ENCODE data around the gene FAM162B.
"Not testable (repeated sequence)": the region's sequence is repeated elsewhere in the genome, so short reads cannot be mapped to it uniquely, and the experiment has no call there.

FAM162B gene

DNA sequence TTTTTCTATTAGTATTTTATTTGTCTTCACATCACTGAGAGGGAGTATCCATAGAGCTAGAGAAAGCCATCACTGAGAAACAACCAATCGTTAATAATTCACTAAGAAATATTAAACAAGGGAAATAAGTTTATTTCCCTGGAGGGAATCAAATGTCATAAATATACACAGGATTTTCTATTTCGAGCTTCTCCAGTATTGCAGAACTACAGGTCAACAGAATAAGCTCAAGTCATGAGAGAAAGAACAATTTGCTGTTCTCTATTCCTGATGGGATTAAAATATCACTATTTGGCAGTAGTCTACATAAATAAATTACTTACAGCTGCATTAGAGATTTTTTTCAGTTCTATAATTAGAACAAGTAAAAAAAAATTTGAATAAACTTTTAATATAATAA is 2.2 kb upstream of the FAM162B start:
- peaks cover 0 to 20% (median 15%) of the 10 kb centered on the region in 5 donors for H3K4me1 ChIP-seq (ENCODE audit: control insufficient read depth in 5 of 5, insufficient read depth in 5 of 5, low read length in 5 of 5)
- H3K27me3 ChIP-seq (ENCODE audit: control insufficient read depth in 5 of 5, insufficient read depth in 4 of 5, low read length in 5 of 5): peaks cover 4 to 23% (median 14%) of the 10 kb centered on the region in 5 donors
- H3K9ac ChIP-seq (ENCODE audit: low read length in 5 of 5): no peak overlapping the region
- H3K9me3 ChIP-seq (ENCODE audit: control insufficient read depth in 5 of 5, low read length in 5 of 5): no peaks in the 10 kb centered on the region
- no peak overlapping the region for H3K27ac ChIP-seq (ENCODE audit: low read depth, low read length)
- H3K36me3 ChIP-seq (ENCODE audit: control insufficient read depth in 5 of 5, insufficient read depth in 5 of 5, low read length in 5 of 5): no peaks in the 10 kb centered on the region
- H3K4me3 ChIP-seq (ENCODE audit: low read depth in 1 of 5, low read length in 5 of 5): no peak overlapping the region

DNA sequence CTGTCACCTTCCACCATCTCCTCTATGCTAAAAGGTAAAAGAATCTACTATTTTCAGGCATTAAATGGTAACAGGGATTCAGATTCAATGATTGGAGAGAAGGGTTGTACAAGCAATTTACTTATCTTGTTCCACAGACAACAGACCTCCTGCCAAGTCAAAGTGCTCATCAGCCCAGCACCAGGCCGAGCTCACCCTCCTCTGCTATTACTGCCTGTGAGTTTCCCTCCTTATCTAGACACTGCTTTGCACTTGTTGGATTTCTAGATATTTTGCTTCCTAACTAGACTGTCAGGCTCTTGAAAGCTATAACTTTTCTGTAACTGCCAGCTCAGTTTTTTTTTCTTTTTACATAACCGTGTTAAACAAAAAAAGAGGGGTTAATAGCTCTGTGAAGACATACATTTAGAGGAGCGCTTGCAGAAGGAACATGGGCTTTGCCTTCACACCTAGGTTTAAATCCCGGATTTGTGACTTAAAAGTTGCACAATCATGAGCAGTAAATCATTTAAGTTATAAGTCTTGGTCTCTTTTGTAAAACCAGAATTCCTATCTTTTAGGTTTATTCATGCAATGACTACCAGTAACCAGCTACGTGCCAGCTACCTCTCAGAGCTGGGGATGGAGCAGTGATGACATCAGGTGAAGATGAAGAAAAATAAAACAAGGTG is 1.1 kb upstream of the FAM162B start:
- Histone ChIP-seq H3K36me3 (ENCODE audit: control insufficient read depth in 5 of 5, insufficient read depth in 5 of 5, low read length in 5 of 5) (no peaks in the 10 kb centered on the region), H3K27ac (ENCODE audit: low read depth, low read length) (no peak overlapping the region), H3K27me3 (ENCODE audit: control insufficient read depth in 5 of 5, insufficient read depth in 4 of 5, low read length in 5 of 5) (peaks cover 4 to 23% (median 14%) of the 10 kb centered on the region in 5 donors), H3K9me3 (ENCODE audit: control insufficient read depth in 5 of 5, low read length in 5 of 5) (no peaks in the 10 kb centered on the region), H3K4me3 (ENCODE audit: low read depth in 1 of 5, low read length in 5 of 5) (no peak overlapping the region), H3K9ac (ENCODE audit: low read length in 5 of 5) (no peak overlapping the region), H3K4me1 (ENCODE audit: control insufficient read depth in 5 of 5, insufficient read depth in 5 of 5, low read length in 5 of 5) (peaks cover 0 to 20% (median 15%) of the 10 kb centered on the region in 5 donors)

DNA sequence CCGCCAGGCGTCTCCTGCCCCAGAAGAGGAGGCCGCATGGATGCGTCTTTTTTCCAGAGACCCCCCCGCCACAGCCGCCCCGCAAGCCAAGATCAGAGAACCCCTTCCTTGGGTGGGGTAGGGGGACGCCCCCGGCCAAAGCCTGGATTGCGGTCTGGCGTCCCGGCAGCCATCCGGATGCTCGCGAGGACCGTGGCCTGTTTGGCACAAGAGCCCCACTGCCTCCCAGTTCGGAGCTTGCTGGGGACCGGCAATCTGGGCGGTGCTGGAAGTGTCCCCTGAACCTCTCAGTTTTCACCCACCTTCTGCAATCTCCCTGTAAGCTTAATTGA is 924 bp downstream of the FAM162B start:
- H3K9ac ChIP-seq (ENCODE audit: low read length in 5 of 5): peak overlapping the region in 2 of 5 donors; percentile 59
- H3K36me3 ChIP-seq (ENCODE audit: control insufficient read depth in 5 of 5, insufficient read depth in 5 of 5, low read length in 5 of 5): no peaks in the 10 kb centered on the region
- H3K27ac ChIP-seq (ENCODE audit: low read depth, low read length): no peak overlapping the region
- H3K4me3 ChIP-seq (ENCODE audit: low read depth in 1 of 5, low read length in 5 of 5): peak overlapping the region; percentile 71 to 79 (median 75)
- H3K4me1 ChIP-seq (ENCODE audit: control insufficient read depth in 5 of 5, insufficient read depth in 5 of 5, low read length in 5 of 5): peaks cover 0 to 20% (median 15%) of the 10 kb centered on the region in 5 donors
- H3K27me3 ChIP-seq (ENCODE audit: control insufficient read depth in 5 of 5, insufficient read depth in 4 of 5, low read length in 5 of 5): peaks cover 4 to 23% (median 14%) of the 10 kb centered on the region in 5 donors
- no peaks in the 10 kb centered on the region for H3K9me3 ChIP-seq (ENCODE audit: control insufficient read depth in 5 of 5, low read length in 5 of 5)

DNA sequence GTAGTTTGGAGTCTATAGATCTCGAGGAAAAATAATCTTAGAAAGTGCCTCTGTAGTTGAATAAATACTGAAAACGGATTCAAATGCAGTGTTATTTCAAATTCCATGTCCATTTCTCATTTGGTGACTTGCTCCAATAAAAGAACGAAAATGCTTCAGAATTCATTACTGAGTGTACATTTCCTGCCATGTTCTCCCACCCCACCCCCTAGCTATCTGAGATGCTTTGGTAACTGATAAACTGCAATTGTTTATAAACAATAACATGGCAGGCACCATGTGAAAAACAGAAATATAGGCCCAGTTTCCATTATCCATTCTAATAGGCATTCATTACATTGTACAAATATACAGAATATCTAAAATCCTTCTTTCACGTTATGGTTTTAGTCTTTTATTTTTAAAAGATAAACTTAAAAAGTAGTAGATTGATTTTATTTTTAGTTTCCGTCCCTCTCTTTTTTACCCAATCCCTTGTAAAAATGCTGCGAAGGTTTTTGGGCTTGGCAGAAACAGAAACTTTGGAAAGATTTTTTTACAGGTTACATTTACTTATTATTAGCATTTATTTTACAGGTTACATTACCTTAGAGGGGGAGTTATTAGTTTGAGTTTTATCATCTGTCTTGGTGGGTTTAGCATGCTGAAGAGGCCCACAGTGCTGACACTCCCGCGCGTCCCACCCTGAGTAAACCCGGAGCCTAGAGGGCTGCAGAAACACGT is 1.5 kb downstream of the FAM162B start:
- H3K27me3 ChIP-seq (ENCODE audit: control insufficient read depth in 5 of 5, insufficient read depth in 4 of 5, low read length in 5 of 5): peaks cover 4 to 23% (median 14%) of the 10 kb centered on the region in 5 donors
- no peaks in the 10 kb centered on the region for H3K36me3 ChIP-seq (ENCODE audit: control insufficient read depth in 5 of 5, insufficient read depth in 5 of 5, low read length in 5 of 5)
- H3K9ac ChIP-seq (ENCODE audit: low read length in 5 of 5): no peak overlapping the region
- H3K4me1 ChIP-seq (ENCODE audit: control insufficient read depth in 5 of 5, insufficient read depth in 5 of 5, low read length in 5 of 5): peaks cover 0 to 20% (median 15%) of the 10 kb centered on the region in 5 donors
- H3K27ac ChIP-seq (ENCODE audit: low read depth, low read length): no peak overlapping the region
- no peaks in the 10 kb centered on the region for H3K9me3 ChIP-seq (ENCODE audit: control insufficient read depth in 5 of 5, low read length in 5 of 5)
- H3K4me3 ChIP-seq (ENCODE audit: low read depth in 1 of 5, low read length in 5 of 5): peak overlapping the region in 4 of 5 donors; percentile 71 to 79 (median 76)

DNA sequence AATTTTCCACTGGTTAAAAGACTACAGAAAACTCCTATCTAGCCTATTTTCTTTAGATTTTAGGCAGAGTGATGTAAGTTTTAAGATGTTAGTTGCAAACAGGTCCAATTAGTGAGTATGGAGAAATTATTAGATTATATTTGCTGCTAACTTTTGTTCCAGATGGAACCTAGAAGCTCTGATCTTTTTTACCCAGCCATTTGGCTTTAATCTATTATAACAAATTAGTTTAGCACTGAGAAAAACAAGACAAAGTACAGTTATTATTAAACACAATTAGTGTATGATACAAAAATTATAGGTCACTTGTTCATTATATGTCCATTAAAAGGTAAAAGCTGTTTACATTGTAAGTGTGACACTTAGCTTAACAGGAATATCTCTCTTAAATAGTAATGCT is 2.5 kb downstream of the FAM162B start:
- Histone ChIP-seq H3K9ac (ENCODE audit: low read length in 5 of 5) (no peak overlapping the region), H3K9me3 (ENCODE audit: control insufficient read depth in 5 of 5, low read length in 5 of 5) (no peaks in the 10 kb centered on the region), H3K27ac (ENCODE audit: low read depth, low read length) (no peak overlapping the region), H3K27me3 (ENCODE audit: control insufficient read depth in 5 of 5, insufficient read depth in 4 of 5, low read length in 5 of 5) (peaks cover 4 to 23% (median 11%) of the 10 kb centered on the region in 5 donors), H3K36me3 (ENCODE audit: control insufficient read depth in 5 of 5, insufficient read depth in 5 of 5, low read length in 5 of 5) (peaks cover 0 to under 1% (median 0%) of the 10 kb centered on the region in 5 donors), H3K4me3 (ENCODE audit: low read depth in 1 of 5, low read length in 5 of 5) (no peak overlapping the region), H3K4me1 (ENCODE audit: control insufficient read depth in 5 of 5, insufficient read depth in 5 of 5, low read length in 5 of 5) (peaks cover 0 to 20% (median 15%) of the 10 kb centered on the region in 5 donors)

DNA sequence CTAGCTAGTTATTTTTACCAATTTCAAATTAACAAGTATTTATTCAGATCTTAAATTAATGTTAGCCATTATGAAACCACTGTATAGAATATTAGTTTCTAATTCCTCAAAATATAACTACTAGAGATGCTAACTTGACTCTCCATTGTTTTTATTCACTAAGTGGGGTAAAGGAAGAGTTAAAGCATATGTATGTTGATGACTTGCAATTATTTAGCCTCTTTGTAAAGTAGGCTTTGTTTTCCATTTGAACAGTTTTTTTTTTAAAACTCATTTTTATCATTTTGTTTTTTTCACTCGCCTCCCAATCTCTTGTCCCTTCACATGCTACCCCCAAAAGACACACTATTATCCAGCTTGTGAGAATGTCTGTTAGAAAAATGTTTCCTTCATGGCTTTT is 3.3 kb downstream of the FAM162B start:
- H3K9me3 ChIP-seq (ENCODE audit: control insufficient read depth in 5 of 5, low read length in 5 of 5): no peaks in the 10 kb centered on the region
- peaks cover 4 to 23% (median 11%) of the 10 kb centered on the region in 5 donors for H3K27me3 ChIP-seq (ENCODE audit: control insufficient read depth in 5 of 5, insufficient read depth in 4 of 5, low read length in 5 of 5)
- peaks cover 0 to 2% (median 0%) of the 10 kb centered on the region in 5 donors for H3K36me3 ChIP-seq (ENCODE audit: control insufficient read depth in 5 of 5, insufficient read depth in 5 of 5, low read length in 5 of 5)
- H3K27ac ChIP-seq (ENCODE audit: low read depth, low read length): no peak overlapping the region
- H3K4me1 ChIP-seq (ENCODE audit: control insufficient read depth in 5 of 5, insufficient read depth in 5 of 5, low read length in 5 of 5): peaks cover 0 to 18% (median 15%) of the 10 kb centered on the region in 5 donors
- H3K9ac ChIP-seq (ENCODE audit: low read length in 5 of 5): no peak overlapping the region
- H3K4me3 ChIP-seq (ENCODE audit: low read depth in 1 of 5, low read length in 5 of 5): no peak overlapping the region

DNA sequence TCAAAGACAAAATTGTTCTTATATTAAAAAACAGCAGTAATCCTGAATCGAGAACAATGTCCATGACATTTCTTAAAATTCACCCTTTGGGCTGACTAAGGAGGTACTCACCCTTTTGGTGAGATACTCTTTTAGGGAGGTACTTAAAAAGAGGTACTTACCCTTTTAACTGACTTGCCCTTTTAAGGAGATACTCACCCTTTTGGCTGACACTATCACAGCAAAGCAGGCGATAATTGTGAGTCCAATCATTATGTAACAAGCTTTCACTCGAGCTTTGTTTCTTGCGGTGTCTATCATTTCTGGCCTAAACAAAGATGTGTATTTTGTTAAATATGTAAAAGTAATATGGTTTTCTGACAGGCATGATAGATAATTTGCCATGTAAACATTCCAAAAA is 3.7 kb downstream of the FAM162B start:
- H3K9me3 ChIP-seq (ENCODE audit: control insufficient read depth in 5 of 5, low read length in 5 of 5): no peaks in the 10 kb centered on the region
- peaks cover 4 to 22% (median 9%) of the 10 kb centered on the region in 5 donors for H3K27me3 ChIP-seq (ENCODE audit: control insufficient read depth in 5 of 5, insufficient read depth in 4 of 5, low read length in 5 of 5)
- H3K9ac ChIP-seq (ENCODE audit: low read length in 5 of 5): no peak overlapping the region
- H3K4me3 ChIP-seq (ENCODE audit: low read depth in 1 of 5, low read length in 5 of 5): no peak overlapping the region
- no peak overlapping the region for H3K27ac ChIP-seq (ENCODE audit: low read depth, low read length)
- H3K36me3 ChIP-seq (ENCODE audit: control insufficient read depth in 5 of 5, insufficient read depth in 5 of 5, low read length in 5 of 5): peaks cover 0 to 2% (median 0%) of the 10 kb centered on the region in 5 donors
- H3K4me1 ChIP-seq (ENCODE audit: control insufficient read depth in 5 of 5, insufficient read depth in 5 of 5, low read length in 5 of 5): peaks cover 0 to 17% (median 15%) of the 10 kb centered on the region in 5 donors

DNA sequence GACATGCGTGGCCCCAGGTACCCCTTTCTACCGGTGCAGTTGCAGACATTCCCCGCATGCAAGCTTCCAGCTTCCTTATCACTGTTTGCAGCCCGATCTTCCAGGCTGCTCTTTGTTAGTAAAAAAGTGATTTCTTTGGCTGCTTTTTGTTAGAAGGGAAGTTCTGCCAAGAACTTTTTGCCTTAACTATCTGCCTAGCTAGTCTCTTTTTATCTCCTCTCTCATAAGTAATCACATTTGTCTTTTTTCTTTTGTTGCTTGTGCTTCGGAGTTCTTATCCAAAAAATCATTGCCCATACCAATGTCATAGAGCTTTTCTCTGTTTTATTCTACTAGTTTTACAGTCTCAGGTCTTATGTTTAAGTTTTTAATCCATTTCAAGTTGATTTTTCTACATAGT is 20.3 kb downstream of the FAM162B start:
- no peak overlapping the region for H3K4me3 ChIP-seq (ENCODE audit: low read depth in 1 of 5, low read length in 5 of 5)
- no peak overlapping the region for H3K9ac ChIP-seq (ENCODE audit: low read length in 5 of 5)
- no peak overlapping the region for H3K27ac ChIP-seq (ENCODE audit: low read depth, low read length)
- H3K4me1 ChIP-seq (ENCODE audit: control insufficient read depth in 5 of 5, insufficient read depth in 5 of 5, low read length in 5 of 5): no peaks in the 10 kb centered on the region
- H3K27me3 ChIP-seq (ENCODE audit: control insufficient read depth in 5 of 5, insufficient read depth in 4 of 5, low read length in 5 of 5): no peaks in the 10 kb centered on the region
- H3K36me3 ChIP-seq (ENCODE audit: control insufficient read depth in 5 of 5, insufficient read depth in 5 of 5, low read length in 5 of 5): no peaks in the 10 kb centered on the region
- H3K9me3 ChIP-seq (ENCODE audit: control insufficient read depth in 5 of 5, low read length in 5 of 5): peaks cover 0 to 6% (median 0%) of the 10 kb centered on the region in 5 donors

DNA sequence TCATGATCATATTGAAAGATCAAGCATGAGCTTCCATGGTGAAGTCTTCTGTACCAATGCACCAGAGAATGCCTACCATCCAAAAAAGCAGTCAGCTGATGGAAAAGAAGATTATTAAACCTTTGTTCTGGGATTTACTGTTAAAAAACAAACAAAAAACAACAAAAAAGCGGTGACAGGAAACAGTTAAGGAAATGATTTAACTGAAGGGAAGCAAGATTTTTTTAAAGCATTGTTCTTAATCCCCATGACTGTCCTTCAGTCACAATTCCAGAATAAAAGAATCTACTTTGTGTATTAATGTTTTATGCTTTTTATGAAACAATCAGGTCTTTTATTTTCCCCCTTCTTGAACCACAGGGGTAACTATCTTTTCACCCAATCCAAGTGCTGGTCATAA is 23.9 kb downstream of the FAM162B start:
- no peak overlapping the region for H3K27ac ChIP-seq (ENCODE audit: low read depth, low read length)
- peaks cover 0 to 10% (median 3%) of the 10 kb centered on the region in 5 donors for H3K9me3 ChIP-seq (ENCODE audit: control insufficient read depth in 5 of 5, low read length in 5 of 5)
- no peak overlapping the region for H3K9ac ChIP-seq (ENCODE audit: low read length in 5 of 5)
- H3K36me3 ChIP-seq (ENCODE audit: control insufficient read depth in 5 of 5, insufficient read depth in 5 of 5, low read length in 5 of 5): peaks cover 0 to 10% (median 0%) of the 10 kb centered on the region in 5 donors
- H3K4me1 ChIP-seq (ENCODE audit: control insufficient read depth in 5 of 5, insufficient read depth in 5 of 5, low read length in 5 of 5): no peaks in the 10 kb centered on the region
- no peak overlapping the region for H3K4me3 ChIP-seq (ENCODE audit: low read depth in 1 of 5, low read length in 5 of 5)
- no peaks in the 10 kb centered on the region for H3K27me3 ChIP-seq (ENCODE audit: control insufficient read depth in 5 of 5, insufficient read depth in 4 of 5, low read length in 5 of 5)

DNA sequence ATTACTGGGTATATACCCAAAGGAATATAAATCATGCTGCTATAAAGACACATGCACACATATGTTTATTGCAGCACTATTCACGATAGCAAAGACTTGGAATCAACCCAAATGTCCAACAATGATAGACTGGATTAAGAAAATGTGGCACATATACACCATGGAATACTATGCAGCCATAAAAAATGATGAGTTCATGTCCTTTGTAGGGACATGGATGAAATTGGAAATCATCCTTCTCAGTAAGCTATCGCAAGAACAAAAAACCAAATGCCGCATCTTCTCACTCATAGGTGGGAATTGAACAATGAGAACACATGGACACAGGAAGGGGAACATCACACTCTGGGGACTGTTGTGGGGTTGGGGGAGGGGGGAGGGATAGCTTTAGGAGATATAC is 25.0 kb downstream of the FAM162B start:
- H3K27ac ChIP-seq (ENCODE audit: low read depth, low read length); H3K4me3 ChIP-seq (ENCODE audit: low read depth in 1 of 5, low read length in 5 of 5); H3K27me3 ChIP-seq (ENCODE audit: control insufficient read depth in 5 of 5, insufficient read depth in 4 of 5, low read length in 5 of 5); H3K4me1 ChIP-seq (ENCODE audit: control insufficient read depth in 5 of 5, insufficient read depth in 5 of 5, low read length in 5 of 5); H3K9ac ChIP-seq (ENCODE audit: low read length in 5 of 5); H3K9me3 ChIP-seq (ENCODE audit: control insufficient read depth in 5 of 5, low read length in 5 of 5): not testable (repeated sequence)
- peaks cover 0 to 13% (median 0%) of the 10 kb centered on the region in 5 donors for H3K36me3 ChIP-seq (ENCODE audit: control insufficient read depth in 5 of 5, insufficient read depth in 5 of 5, low read length in 5 of 5)

All from subcutaneous abdominal adipose tissue (tissue), 5 donors.